GM19467 (cell line): Measurements from ENCODE around the gene U2AF1L4.
A peak's percentile ranks its signal among the peaks of the same experiment; 100 is the strongest.
"Not testable (repeated sequence)": the region's sequence is repeated elsewhere in the genome, so short reads cannot be mapped to it uniquely, and the experiment has no call there.

Source experiments
- ATAC-seq: cut with Tn5 transposase; IDR thresholded peaks from one replicate; pipeline ENCODE4 v1.9.1; 2021; ENCODE audit warnings: mild to moderate bottlenecking, moderate library complexity; ENCODE audit not compliant: unreplicated experiment

U2AF1L4 gene

DNA sequence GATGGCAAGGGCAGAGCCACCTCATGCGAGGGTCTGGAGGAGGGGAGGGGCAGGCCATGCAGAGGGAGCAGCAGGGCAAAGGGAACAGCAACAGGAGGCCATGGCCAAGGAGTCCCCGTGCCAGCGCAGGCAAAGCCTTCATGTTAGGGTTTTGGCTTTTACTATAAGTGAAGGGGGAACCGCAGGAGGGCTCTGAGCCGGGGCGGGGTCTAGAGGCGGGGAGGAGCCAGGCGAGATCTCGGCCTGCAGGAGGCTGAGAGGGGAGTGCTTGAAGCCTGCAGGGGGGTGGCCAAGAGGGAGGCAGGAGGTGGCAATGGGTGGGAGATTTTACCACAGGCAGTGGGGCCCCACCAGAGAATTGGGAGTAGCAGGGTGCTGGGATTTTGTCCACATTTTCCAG, 36.4 kb upstream of the U2AF1L4 start:
- no peak for ATAC-seq

DNA sequence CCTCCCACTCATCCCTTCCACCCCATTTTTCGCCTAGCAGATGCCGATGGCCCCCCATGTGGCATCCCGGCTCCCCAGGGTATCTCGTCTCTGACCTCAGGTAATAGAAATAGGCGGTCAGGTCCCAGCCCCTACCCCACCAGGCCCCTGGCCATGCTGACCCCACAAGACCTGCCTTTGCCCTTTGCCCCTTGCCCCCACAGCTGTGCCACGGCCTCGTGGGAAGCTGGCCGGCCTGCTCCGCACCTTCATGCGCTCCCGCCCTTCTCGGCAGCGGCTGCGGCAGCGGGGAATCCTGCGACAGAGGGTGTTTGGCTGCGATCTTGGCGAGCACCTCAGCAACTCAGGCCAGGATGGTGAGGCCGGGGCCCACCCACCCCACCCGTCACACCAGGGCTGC, 35.5 kb upstream of the U2AF1L4 start:
- no peak for ATAC-seq

DNA sequence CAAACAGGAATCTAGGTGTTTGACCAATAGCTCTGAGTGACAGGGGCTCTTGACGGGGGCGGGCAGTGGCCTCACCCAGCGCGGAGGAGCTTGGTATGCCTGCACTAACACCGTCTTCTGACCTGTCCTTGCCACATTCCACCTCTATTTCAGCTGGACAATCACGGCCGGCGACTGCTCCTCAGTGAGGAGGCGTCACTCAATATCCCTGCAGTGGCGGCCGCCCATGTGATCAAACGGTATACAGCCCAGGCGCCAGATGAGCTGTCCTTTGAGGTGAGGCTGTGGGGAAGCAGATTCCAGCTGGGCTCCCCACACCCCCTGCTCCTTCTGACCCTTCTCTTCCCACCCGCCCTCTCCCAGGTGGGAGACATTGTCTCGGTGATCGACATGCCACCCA, 34.8 kb upstream of the U2AF1L4 start:
- no peak for ATAC-seq

DNA sequence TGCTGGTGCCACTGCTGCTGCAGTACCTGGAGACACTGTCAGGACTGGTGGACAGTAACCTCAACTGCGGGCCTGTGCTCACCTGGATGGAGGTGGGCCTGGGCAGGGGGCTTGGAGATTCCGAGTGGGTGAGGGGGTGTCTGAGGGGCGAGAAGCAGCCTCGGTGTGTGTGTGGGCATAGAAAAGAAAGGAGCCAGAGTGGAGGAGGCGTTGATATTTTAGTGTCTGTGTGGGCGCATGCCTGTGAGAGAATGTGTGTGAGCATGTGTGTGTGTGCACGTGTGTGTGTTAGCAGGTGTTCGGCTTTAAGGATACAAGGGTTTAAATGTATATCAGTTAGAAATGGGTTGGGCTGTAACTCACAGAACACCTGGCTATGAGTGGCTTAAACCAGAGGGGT, 33.8 kb upstream of the U2AF1L4 start:
- ATAC-seq: no peak

DNA sequence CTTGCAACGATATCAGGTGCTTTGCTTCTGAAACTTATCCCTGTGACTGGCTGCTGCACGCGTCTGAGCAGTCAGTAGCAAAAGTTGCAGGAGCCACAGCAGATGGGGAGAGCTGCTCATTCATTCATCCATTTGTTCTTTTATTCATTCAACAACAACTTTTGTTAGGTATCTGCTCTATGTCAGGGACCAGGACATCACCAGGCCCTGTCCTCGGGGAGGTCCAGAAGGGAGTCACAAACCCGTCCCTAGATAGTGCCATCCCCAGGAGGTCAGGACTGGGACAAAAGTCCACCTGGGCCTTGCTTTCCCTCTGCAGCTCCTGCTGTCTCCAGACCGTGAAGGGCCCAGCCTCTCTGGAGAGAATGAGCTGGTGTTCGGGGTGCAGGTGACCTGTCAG, 32.7 kb upstream of the U2AF1L4 start:
- ATAC-seq: no peak

DNA sequence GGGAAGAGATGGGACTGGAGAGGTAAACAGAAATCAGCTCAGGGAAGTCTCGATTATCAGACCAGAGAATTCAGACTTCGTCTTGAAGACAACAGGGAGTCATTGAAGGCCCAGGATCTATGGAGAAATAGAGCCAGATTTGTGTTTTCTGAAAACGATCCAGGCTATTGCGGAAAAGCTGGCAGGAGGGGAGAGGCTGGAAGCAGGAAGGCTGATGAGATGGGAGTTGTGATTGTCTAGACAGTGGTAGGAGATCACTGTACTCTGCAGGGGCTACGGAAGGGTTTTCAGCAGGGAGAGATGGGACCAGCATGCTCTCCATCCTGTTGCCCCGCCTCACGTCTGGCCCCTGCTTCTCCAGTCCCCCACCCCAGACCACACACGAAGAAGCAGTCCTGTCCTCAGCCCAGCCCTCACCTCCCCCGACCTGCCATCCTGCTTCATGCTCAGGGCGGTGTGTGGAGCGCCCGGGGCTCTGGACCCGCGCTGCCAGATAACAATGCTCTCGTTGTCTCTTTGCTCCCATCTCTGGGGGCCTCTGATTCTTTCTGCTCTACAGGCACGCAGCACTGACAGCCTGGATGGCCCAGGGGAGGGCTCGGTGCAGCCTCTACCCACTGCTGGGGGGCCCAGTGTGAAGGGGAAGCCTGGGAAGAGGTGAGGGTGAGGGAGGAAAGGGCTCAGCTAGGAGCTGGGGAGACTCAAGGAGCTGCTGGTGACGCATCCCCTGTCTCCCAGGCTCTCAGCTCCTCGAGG, 32.0 kb upstream of the U2AF1L4 start:
- no peak for ATAC-seq

DNA sequence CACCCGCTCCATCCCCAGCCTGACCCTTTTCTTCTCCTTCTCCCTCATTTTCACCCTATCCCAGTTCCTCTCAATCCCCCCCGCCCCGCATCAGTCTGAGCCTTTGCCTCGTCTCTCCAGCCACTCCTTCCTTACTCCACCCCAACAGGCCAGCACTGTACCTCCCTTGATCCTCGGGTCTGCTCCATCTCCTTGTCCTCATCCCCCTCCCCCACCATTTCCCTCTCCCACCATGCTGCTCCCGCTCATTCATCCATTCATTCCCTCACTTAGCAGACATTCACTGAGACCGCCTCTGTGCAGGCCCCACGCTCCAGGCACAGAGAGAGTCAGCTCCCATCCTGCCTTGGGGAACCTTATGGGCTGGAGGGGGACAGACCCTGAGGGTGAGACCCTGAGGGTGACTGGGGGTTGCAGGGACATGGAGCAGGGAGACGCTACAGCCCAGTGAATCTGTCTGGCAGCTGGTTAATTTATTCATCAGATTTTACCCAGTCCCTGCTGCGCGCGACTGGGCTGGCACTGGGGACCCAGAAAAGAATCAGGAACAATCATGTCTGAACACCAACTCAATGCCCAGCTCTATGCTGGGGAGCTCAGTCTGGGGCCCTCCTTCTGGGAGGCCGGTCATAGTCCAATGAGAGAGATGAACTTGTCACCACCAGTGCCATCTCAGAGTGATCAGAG, 31.0 kb upstream of the U2AF1L4 start:
- ATAC-seq: no peak

DNA sequence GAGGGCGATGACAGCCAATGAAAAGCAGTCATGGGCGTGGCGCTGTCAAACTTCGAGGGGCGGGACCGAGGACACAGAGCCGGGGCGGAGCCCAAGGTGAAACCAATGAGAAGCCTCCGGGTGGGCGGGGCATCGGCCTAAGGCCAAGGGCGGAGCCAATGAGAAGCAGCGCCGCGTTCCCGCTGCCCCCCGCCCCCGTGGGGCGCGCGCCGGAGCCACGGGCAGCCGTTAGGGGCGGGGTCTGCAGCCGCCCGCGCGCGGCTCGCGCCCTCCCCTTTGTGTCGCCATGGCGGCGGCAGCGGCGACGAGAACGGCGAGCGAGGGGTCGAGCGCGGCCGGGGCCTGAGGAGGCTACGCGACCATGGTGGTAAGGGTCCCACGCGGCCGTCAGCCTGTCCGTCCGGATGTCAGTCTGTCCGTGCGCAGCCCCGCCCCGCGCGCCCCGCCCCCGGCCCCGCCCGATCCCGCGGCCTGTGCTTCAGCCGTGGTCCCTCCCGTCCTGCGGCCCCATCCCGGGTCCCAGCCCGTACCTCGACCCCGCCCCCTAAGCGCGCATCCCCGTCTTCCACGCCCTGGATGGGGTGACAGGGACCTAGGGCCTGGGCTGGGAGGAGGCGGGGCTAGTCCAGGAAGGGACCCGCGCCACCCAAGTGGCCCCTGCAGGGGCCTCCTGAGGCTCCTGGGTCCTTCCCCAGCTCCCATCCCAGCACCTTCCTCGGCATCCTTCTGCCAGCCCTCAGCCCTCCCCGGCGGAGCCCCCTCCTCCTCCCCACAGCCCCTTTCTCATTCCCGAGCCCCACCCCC, 30.3 kb upstream of the U2AF1L4 start, which contains the start of gene ARHGAP33:
Gene ARHGAP33, plus strand, starts transcription at position 267 of the 804 bp plus-strand sequence. Its CDS starts 95 bp downstream, at position 362.
- ATAC-seq: peak; percentile 83

DNA sequence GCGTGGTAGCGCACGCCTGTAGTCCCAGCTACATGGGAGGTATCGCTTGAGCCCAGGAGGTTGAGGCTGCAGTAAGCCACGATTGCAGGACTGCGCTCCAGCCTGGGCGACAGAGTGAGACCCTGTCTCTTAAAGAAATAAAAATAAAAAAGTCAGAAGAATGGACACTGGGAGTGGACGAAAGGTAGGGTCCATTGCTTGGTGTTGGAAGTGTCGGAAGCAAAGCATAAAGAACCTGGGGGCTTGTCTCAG, 29.8 kb upstream of the U2AF1L4 start:
- ATAC-seq: no peak

DNA sequence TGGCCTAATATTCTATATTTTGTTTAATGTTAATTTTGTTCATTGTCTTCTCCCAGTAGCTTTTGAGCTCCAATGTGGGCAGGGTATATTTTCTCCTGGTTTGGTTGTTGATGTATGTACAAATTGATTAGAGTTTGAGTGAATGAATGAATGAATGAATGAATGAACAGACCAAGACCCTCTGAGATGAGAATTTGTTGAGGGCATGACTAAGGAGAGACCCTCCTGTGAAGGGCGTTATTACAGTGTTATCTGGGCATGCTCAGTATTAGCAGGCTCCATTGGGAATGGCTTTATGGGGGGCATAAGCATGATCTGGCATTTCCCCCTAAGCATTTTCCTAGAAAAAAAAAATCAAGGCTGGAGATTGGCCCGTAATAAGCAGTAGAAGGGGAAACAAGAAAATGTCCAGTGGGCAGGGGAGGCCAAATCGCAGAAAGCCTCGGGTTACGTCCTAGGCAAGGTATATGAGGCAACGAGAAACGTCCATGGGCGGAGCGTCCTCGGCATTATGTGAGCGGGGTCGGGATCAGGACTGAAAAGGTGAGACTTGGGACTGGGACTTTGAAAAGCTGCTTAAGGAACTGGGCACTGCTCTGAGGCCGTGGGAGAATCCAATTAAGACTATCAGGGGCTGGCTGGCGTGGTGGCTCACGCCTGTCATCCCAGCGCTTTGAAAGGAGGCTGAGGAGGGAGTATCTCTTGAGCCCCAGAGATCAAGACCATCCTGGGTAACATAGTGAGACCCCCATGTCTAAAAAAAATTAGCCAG, 29.2 kb upstream of the U2AF1L4 start:
- no peak for ATAC-seq

DNA sequence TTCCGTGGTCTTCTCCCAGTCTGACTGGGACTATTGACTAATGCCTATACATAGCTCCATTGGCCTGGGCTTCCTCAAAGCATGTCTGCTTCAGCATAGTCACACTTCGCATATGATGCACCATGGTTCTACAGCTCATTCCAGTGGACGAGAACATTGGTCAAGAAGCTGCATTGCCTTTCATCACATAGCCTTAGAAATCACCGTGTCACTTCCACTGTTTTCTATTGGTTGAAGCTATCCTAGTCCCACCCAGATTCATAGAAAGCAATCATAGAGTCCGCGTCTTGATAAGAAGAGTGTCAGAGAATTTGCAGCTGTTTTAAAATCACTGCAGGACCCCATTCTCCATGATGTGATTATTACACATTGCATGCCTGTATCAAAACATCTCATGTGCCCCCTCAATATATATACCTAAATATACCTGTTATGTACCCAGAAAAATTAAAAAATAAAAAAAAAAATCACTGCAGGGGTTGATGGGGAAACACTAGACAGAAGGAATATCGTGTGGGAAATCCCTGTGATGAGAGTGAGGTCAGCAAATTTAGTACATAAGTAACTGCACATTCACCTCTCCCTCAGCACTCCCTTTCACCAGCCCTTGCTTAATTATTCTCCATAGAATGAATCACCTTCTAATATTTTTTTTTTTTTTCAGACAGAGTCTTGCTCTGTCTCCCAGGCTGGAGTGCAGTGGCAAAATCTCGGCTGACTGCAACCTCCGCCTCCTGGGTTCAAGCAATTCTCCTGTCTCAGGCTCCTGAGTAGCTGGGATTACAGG, 28.0 kb upstream of the U2AF1L4 start:
- ATAC-seq: no peak

DNA sequence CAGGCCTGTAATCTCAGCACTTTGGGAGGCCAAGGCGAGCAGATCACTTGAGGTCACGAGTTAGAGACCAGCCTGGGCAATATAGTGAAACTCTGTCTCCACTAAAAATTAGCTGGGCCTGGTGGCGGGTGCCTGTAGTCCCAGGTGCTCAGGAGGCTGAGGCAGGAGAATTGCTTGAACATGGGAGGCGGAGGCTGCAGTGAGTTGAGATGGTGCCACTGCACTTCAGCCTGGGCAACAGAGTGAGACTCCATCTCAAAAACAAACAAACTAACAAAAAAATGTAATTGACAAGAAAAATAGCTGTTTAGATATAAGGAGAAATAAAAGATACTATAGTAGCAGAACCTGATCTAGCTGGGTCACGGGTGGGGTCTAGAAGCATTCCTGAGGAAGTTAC, 27.1 kb upstream of the U2AF1L4 start:
- not testable (repeated sequence) for ATAC-seq

DNA sequence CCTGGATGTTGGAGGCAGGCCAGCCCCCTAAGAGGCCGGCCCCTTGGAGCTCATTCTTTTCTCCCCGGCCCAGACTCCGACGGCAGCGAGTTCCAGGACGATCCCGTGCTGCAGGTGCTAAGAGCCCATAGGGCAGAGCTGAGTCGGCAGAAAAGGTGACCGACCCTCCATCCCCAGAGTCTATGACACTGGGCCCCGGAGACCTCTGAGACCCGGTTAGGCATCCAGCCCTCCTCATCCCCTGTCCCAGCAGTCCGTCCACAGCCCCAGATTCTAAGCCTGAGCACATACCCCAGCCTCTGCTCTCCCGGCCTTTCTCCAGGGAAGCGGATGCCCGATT, 22.8 kb upstream of the U2AF1L4 start:
- ATAC-seq: no peak

DNA sequence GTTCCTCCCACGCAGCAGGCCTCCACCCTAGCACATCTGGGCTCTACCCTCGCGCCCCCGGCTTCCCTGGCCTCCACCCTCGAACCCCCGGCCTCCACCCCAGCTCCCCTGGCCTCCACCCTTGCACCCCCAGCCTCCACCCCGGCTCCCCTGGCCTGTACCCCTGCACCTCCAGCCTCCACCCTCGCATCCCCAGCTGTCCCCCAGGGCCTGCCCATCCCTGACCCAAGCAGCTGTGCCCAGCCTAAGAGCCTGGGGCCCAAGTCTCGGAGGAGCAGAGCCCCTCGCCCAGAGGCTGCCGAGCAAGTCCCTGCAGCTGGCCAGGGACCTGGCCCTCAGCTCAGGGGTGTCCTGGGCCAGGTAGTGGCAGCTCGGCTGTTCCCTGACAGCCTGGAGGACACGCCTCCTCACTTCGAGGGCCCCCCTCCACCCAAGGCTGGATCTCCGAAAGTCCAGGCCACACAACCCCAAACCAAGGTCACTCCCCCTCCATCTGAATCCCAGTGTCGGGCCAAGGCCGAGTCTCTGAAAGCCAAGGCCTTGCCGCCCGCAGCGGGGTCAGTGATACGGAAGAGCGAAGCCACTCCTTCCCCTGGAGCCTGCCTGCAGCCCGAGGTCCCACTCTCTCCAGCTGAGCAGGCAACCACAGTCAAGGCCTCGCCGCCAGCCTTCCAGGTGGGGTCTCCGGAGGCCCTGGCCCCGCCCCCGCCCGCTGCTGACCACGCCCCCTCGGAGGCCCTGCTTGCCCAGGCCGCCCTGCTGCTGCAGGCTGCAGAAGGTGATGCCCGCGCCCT, 22.3 kb upstream of the U2AF1L4 start:
- no peak for ATAC-seq

DNA sequence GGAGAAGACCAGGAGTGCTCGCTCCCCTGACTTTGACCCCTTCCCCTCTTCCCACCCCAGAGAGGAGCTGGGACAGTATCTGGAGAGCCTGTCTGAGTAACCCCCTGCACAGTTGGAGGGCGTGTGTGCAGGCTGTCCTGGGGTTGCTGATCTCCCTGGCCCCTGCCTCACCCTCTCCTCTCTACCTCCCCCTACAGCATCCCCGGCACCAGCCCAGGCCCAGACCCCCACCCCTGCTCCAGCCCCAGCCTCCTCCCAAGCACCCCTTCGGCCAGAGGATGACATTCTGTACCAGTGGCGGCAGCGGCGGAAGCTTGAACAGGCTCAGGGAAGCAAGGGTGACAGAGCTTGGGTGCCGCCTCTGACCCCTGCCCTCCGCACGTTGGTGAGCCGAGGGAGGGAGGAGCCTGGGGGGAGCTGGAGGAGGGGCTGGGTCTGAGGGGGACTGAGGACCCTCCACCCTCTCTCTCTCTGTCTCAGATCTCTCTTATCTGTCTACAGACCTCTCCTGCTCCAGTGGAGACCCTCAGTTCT, 21.4 kb upstream of the U2AF1L4 start:
- no peak for ATAC-seq

DNA sequence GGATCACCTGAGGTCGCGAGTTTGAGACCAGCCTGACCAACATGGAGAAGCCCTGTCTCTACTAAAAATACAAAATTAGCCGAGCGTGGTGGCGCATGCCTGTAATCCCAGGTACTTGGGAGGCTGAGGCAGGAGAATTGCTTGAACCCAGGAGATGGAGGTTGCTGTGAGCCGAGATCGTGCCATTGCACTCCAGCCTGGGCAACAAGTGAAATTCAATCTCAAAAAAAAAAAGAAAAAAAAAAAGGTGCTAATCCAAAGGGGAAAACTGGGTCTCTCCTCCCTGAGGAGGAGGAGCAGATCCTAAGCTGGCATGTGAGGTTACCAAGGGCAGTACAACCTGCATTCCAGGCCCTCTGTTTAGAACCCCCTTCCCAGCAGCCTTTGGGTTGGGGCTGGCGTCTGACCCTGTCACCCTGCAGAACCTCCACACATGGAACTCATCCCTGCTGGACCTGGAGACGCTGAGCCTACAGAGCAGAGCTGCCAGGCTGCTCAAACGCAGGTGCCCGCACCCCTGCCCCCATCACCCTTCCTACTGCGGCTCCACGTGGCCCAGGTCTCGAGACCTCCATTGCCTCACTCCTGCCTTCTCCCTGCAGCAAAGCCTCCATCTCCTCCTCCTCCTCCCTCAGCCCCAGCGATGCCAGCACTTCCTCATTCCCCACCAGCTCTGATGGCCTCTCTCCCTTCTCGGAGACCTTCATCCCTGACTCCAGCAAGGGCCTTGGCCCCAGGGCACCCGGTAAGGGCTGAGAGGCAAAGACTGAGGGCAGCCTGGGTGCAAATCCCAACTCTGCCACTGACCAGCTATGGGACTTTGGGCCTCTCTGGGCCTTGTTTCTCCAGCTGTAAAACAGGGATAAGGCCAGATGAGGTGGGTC, 19.5 kb upstream of the U2AF1L4 start:
- ATAC-seq: no peak

DNA sequence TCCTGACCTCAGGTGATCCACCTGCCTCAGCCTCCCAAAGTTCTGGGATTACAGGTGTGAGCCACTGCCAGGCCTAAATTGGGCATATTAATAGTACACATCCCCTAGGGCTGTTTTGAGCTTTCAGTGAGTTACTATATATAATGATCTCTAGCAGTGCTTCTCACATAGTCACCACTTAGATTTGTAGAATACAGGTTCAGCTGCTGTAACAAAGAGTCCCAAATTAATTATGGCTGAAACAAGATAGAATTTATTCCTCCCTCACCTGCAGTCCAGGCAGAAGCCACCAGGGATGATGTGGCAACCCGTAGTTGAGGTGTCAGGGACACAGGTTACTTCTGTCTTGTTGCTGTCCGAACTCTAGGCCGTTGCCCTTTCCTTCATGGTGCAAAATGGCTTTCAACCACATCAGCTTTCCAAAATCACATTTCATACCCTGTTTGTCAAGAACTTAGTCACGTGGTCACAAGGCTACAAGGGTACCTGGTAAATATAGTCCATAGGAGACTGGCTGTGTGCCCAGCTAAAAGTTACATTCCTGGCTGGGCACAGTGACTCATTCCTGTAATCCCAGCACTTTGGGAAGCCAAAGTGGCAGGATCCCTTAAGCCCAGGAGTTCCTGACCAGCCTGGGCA, 15.6 kb upstream of the U2AF1L4 start:
- ATAC-seq: no peak

DNA sequence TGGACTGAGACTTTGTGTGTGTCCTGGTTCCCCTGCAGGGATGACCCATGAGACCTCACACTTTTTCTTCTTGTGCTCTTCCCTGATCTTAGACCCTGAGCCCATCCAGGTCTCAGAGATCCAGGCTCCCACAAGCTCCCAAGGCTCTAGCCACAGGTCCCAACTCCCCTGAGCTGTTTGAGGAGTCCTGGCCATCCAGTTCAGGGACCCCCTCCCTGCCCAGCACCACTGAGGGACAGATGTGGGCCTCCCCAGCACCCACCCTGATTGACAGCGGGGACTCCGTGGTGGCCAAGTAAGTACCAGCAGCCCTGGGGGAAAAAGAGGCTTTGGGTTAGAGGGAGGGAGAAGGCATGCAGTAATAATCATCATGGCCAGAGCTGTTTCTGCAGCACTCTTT, 14.5 kb upstream of the U2AF1L4 start:
- no peak for ATAC-seq
